Superior temporal gyrus (tissue), 1 donor: Measurements from ENCODE around the gene XRRA1.
"Not testable (repeated sequence)": the region's sequence is repeated elsewhere in the genome, so short reads cannot be mapped to it uniquely, and the experiment has no call there.

ENCODE experiments used
- DNase-seq: peaks from one replicate; pipeline ENCODE4 v3.0.0-alpha.2; 2016; ENCODE audit errors: extremely low spot score

XRRA1 gene, protein sequence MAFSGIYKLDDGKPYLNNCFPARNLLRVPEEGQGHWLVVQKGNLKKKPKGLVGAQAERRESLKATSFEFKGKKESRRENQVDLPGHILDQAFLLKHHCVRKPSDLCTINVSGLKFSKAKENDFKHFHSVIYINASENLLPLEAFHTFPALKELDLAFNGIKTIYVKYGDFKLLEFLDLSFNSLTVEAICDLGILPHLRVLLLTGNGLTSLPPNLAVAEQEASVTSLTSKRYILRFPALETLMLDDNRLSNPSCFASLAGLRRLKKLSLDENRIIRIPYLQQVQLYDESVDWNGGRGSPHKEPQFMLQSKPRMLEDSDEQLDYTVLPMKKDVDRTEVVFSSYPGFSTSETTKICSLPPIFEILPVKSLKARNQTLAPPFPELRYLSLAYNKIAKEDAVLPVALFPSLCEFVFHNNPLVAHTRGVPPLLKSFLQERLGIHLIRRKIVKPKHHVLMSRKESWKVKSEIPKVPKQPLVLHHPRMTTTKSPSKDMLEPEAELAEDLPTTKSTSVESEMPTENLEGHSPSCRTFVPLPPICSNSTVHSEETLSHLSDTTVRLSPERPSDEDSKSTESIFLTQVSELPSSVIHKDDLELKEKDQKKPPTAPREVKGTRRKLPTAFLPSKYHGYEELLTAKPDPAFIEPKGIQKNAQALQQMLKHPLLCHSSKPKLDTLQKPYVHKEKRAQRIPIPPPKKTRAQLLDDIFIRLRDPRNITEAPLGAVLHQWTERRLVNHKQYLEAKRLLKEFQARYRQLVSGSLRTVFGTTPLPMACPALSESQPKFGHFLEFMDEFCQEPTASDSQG

DNA sequence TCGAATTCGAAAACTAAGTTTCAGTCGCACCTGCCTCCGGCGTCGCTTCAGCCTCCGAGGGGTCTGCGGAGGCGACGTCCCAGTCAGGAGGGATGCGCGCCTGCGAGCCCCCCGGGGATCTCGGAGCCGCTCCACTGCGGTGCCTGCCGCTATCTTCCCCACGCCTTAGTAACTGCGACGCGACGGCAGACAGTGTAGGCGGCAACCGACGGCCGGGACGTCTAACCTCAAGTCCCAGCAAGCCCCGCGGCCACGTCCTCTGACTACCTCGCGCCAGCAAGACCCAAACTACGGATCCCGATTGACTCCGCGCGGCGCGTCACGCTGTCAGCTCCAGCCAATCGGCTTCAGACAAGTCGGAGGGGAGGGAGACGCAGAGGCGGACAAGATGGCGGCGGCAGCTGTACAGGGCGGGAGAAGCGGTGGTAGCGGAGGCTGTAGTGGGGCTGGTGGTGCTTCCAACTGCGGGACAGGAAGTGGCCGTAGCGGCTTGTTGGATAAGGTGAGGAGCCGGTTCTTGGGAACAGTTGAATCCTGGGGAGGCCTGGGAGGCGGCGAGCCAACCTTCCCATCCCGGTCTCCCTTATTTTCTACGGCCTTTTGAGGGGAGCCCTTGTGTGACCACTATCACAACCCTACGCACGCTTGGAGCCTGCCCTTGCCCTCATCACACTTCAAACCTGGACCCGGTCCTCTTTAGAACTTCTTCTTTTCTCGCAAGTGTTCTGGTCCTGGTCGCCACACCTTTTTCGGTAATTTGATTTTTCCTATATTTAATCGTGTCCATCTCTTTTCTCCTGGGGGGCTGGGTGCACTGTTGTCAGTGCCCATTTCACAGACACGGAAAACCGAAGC, at the start of gene XRRA1, which contains the start of gene SPCS2:
TSS of gene XRRA1 (minus strand) at position 194 of the 855 bp plus-strand sequence. CDS start 8,213 bp downstream, outside the sequence.
TSS of gene SPCS2 (plus strand) at position 369 of the 855 bp plus-strand sequence. CDS start at position 389, 20 bp downstream.
- DNase-seq, result peak; percentile 99

DNA sequence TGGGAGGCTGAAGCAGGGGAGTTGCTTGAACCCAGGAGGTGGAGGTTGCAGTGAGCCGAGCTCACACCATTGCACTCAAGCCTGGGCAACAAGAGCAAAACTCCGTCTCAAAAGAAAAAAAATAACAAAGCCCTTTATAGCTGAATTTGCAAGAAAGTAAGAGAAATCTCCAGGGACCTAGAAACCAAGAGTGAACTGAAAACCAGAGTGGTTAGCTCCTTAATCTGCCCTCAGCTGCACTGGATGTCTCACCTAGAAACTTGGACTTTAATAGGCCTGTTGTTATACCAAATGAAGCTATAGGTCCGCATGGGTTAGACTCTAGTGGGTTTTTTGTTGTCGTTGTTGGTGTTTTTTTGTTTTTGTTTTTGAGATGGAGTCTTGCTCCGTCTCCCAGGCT, 44.0 kb upstream of the XRRA1 start:
- no peak for DNase-seq

DNA sequence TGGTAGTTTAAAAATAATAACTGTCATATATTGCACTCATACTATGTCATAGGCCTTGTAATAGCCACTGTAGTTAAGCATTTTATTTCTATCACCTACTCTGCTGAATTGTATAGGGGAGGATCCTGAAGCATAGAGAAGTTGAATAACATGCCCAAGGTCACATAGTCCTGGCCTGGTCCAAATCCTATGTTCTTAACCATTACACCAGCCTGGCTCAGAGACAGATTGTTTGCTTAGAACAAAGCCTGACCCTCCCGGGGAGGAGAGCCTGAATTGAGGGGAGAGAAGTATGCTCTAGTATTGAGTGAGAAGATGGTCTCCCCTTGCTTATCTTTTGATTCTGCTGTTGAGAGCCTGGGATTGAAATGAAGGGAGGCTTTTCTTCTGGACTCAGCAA, 42.0 kb upstream of the XRRA1 start:
- DNase-seq, result no peak

DNA sequence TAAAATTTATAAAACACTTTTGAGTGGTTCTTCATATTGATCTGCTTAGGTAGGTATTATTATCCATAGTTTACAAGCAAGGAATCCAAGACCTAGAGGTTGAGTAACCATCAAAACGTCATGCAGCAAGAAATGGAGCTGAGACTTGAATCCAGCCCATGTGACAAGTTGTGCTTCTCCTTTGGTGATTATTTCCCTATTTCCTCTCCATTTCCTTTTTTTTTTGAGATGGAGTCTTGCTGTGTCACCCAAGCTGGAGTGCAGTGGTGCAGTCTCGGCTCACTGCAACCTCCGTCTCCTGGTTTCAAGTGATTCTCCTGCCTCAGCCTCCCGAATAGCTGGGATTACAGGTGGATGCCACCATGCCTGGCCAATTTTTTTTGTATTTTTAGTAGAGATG, 41.3 kb upstream of the XRRA1 start:
- DNase-seq, result not testable (repeated sequence)

DNA sequence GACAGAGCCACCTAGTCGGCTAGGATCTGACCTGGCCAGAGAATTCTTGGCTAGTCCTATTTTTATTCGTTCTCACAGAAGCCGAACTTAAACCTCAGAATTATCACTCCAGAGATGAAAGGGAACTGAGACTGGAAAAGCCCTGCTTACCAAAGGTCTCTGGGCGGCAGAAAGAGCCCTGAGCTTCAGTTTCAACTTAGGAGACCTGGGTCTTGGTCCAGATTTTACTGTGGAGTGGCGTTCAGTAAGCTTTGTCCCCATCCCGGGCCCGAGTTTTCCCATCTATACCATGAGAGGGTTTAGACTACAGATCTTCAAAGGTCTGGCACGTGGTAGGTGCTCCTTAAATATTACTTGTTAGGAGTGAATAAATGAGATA, 40.4 kb upstream of the XRRA1 start:
- no peak for DNase-seq

DNA sequence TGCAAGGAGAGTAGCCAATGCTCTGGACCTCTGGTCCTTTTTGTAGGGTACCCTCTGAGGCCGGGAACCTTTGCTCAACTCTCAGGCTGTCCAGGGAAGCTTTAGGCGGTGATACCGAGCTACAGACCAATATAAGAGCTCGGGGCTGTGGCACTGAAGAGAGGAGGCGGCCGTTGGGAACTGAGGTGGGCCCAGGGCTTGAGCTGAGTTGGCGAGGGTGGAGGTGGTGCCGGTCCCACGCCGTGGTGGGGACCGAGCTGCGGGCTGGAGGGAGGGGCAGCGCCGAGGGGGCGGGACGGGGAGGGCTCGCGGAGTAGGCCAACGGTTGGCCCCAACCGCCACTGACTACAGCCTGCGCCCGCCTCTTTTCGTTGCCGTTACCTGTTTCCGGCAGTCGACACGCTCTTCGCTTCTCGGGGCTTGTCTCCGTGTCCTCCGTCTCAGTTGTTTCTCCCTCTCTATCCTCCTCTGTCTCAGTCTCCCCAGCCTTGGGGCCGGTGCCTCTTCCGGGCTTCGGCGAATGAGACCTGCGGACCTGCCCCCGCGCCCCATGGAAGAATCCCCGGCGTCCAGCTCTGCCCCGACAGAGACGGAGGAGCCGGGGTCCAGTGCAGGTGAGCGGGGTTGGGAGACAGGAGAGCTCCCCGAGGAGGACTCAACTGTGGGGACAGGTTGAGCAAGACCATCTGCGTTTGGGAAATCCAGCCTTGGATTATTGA, 39.8 kb upstream of the XRRA1 start, which contains the start of gene NEU3:
TSS of gene NEU3 (plus strand) at position 393 of the 719 bp plus-strand sequence. CDS start at position 521, 128 bp downstream.
- peak; percentile 69 for DNase-seq

DNA sequence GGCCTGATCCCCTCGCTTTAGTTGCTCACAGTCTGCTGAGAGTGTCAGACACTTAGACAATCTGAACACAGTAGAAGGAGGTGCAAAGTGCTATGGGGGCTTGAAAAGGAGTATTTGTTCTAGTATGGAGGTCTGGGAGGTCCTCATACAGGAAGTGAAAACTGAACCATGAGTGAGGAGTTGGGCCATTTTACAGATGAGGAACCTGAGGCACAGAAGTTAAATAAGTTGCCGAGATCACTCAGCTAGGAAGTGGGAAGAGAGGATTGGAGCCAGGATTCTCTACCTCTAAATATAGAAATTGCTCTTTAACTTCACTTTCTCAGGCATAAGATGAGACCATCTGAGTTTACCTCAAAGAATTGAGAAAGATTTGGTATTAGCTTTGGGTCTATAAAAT, 35.8 kb upstream of the XRRA1 start:
- DNase-seq, result no peak

DNA sequence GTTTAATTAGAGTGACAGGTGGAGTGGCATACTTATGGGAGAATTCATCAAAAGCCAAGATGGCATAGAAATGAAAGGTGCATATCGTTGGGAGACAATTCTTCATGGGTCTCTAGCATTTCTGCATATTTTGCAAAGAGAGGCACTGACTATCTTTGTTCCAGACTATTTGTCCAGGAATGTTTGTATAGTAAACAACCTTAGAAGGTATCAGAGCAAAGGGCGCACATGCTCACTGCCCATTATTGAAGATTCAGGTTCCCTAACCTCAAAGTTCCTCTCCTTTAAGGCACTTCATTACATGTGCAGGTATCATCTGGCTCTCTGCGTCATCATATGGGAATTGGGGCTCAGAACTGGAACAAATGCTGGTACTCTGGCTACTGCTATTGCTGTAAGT, 35.2 kb upstream of the XRRA1 start:
- no peak for DNase-seq

DNA sequence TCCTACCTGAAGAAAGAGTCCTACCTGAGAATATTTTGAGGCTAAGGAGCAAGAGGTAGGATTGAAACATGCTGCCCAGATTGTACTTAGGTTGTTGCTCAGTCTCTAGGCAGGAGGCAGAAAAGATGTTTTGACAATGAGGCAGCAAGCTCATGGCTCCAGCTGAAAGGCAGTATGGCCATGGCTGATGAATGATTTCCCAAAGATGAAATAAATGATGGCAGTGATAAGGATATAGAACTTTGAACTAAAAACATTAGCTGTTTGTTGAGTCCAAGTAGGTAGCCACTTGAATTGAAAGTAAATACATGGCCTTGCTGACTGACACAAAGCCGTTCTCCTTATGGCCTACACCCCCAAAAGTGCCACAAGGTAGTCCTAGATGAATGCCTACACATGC, 33.0 kb upstream of the XRRA1 start:
- no peak for DNase-seq

DNA sequence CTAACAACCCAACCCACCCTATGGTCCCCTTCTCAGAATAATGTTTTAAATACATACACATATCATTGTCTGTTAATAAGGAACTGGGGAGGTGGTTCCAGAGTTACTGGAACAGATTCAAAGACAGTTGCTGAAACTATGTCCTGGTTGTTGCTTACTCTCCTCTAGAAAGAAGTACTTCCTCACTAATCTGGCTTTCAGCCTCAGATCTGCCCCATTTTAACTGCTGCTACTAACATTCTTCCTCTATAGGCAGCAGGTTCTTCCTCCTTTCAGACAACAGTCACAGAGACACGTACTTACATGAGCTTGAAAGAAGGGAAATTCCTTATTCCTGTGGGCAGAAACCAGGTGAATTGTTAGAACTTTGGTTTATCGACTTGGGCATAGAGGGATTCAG, 31.7 kb upstream of the XRRA1 start:
- no peak for DNase-seq

DNA sequence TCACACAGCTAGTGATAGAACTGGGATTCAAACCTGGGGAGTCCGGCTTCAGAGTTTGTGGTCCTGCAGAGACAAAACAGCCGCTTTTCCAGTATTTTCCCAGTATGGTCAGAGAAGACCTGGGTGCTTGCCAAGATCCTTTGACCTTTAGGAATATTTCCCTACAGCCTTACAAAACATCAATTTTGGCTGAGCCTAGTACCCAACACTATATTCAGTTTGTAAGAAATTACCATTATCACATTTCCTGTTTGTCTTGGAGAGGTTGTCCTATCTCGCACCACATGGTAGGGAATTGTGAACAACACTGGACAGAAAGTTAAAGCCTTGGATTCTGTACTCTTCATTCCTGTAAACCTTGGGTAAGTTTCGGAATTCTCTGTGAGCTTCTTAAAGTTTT, 29.1 kb upstream of the XRRA1 start:
- no peak for DNase-seq

DNA sequence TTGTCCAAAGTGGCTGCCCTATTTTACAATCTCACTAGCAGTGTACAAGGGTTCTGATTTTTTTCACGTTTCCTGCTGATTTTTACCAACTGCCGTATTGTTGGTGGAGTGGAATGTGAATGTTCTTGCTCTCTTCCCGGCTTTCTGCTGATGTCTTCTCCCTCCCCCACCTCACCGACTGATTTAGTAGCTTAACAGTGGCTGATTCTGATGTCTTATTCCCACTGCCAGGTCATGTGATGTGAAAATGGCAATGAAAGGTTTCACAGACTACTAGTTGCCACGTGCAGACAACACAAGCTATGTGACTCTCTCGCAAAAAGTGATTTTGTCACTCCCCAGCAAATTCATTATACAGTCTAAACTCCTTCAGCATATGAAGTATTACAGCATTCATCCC, 22.5 kb upstream of the XRRA1 start:
- DNase-seq, result peak; percentile 65

DNA sequence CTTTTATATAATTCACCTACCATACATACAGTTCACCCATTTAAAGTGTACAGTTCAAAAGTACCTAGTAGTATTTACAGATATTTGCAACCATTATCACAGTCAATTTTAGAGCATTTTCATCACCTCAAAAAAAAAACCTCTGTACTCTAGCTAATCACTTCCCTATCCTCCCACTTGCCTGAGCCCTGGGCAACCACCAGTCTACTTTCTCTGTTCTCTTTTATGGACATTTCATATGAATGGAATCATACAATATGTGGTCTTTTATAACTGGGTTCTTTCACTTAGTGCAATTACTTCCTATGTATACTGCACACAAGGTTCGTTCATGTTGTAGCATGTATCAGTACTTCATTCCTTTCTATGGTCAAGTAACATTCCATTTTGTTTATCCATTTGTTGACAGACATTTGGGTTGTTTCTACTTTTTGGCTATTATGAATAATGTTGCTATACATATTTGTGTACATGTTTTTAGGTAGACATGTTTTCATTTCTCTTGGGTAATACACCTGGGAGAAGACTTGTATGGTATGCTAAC, 22.0 kb upstream of the XRRA1 start:
- no peak for DNase-seq

DNA sequence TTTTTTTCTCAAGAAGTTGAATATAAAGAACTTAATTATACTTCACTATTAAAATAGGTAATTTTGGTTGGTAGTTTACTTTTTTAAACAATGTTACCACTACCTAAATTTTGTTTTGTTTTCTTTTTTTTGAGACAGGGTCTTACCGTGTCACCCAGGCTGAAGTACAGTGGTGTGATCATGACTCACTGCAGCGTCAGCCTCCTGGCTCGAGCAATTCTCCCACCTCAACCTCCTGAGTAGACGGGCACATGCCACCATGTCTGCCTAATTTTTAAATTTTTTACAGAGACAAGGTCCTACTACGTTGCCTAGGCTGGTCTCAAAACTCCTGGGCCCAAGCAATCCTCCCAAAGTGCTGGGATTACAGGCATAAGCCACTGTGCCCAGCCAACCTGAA, 17.8 kb upstream of the XRRA1 start:
- no peak for DNase-seq

DNA sequence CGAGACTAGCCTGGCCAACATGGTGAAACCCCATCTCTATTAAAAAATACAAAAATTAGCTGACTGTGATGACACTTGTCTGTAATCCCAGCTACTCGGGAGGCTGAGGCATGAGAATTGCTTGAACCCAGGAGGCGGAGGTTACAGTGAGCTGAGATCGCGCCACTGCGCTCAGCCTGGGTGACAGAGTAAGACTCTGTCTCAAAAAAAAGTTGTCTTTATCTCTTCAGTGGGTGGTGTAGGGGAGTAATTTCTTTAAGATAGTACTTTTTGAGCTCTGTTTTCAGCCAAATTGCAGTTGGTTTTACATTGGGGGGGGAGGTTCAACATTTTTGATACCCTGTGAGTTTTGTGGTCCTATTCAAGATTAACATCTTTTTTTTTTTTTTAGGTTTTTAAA, 11.2 kb upstream of the XRRA1 start:
- DNase-seq, result not testable (repeated sequence)

DNA sequence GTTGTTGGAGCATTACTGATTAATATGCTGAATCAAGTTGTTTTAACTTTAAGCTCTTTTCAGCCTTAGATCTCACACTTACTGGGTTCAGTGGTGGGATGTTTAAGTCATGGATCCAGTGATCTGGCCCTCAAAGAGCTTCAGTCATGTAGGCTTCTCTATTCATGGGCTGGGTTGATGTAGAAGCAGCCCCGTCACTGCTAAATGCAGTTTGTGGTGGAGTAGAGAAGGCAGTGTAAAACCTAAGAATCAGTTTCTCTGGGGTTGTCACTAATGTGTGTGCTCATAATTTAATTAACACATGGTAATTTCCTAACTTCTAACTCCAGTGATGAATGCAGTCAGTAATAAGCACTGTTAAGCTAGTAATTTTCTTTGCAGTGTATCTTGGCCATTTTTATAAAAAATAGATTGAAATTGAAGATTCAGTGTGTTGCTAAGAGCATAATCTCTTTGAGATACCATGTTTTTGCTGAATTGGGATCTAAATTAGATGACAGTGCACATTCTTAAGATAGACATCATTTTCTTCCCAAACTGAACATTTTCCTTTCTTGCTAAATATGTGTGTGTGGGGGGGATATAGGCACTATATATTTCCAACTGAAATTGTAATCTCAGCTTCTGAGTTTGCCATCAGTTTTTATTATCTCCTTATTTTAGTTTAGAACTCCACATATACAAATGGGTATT, 9.2 kb upstream of the XRRA1 start:
- no peak for DNase-seq

DNA sequence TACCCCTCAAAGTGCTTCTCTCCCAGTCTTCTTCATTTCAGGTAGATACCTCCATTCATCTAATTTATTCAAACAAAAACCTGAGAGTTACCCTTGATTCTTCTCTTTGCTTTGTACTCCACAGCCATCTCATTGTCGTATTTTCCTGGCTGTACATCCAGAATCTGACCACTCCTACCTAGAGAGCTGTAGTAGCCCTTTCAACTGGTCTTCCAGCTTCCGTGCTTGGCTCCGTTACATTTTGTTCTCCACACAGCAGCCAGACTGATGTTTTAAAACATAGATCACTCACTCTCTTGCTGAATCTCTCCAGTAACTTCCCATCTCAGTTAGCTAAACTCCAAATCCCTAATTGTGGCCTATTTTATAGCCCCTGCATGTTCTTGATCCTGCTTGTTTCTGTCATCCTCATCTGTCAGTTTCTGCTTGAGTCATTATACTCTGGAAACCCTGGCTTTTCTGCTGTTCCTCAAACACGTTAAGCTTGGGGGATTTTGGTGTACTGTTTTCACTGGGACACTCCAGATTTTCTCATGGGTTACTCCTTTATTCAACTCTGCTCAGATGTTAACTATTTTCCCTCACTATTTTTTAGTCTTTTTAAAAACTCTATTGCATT, 7.6 kb upstream of the XRRA1 start:
- no peak for DNase-seq

DNA sequence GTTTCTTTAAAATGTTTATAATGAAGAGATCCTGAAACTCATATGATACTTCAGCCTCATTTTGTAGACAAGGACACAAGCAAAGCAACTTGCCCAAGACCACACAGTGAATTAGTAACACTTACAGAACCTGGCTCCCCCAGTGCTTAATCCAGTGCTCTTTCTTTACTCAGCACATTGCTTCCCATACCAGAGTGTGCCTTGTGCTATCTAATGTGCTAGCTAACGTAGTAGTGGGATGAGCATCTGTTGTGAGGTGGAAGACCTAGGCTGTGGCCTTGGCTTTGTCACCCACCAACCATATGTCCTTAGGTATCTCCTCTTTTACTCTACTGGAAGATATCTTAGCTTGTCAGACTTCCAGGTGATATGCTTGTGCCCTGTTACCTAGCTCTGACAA, 5.3 kb upstream of the XRRA1 start:
- DNase-seq, result no peak

DNA sequence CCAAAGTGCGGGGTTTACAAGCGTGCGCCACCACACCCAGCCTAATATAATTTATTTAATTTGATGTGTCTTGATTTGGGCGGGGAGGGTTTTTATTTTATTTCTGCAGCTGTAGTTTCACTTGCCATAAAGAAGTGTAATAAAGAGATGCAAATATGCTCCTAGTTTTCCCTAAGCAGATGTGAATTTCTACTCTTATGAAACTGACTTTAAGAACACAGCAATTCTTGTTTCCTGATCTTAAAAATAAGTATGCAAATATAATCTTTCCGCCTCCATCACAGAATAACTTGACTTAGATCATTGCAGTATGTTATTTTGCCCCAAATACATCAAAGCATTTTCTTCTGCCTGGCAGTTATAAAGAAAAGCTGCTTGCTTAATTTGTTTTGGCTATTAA, 4.6 kb upstream of the XRRA1 start:
- no peak for DNase-seq

DNA sequence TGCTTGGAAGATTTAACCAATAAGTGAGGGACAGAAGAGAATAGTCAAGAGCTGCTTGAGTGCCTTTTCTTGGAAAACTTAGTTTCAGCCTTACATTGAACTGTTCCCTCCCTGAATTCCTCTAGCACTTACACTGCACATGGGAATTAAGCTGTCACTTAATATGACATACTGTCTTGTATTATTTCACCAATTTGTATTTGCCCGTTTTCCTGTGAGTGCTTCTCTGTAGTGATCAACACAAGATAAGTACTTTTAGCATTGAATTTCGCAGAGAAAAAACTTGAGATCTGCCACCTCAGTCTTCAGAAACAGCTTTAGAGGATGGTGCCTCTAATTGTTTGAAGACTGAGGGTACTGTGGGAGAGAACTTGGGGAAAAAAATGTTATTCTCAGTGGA, 3.9 kb upstream of the XRRA1 start:
- DNase-seq, result no peak
